ENCODE measurements around the gene DUSP9.
"Not testable (repeated sequence)": the region's sequence is repeated elsewhere in the genome, so short reads cannot be mapped to it uniquely, and the experiment has no call there.

Gene DUSP9

DNA sequence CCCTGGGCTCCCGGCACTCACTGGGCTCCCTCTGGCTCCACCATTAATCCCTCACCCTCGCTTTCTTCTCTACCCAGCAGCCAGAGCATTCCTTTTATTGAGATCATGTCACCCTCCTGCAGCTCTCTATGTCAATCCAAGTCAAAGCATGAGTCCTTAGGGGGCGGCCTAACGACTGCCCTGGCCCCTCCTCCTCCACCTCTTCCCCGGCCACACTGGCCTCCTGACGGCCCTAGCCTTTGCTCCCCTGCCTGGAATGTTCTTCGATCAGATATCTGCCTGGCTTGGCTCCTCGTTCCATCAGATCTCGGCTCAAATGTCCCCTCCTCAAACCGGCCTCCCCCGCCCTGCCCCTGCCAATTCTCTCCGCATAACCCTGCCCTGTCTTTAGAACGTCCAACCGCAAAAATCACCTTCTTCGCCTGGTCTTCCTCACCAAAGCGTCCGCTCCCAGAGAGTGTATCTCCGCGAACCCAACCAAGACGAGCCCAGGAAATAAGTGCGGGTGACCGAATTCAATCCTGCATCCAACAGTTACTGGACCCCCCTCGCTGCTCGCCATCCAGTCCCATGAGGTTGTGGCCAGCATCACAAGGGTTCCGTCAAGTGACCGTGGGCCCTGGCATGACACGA, 27.3 kb downstream of the DUSP9 start:
- no peak for DNase-seq

DNA sequence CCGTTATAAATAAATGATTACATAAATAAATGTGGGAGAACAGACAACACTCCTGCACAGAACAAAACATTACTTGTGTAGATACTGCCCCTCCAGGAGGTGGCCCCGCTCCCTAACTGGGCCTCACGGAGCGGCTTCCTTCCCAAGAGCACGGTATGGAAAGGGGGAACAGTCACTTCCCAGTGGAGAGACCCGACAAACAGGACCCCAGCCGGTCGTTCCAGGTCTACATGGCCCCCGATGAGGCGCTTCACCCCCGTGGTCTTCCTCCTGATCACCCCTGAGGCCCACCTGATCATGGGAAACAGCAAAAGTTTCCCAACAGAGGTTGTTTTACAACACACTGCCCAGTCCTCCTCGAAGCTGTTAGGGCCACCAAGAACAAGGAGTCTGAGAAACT, 34.2 kb downstream of the DUSP9 start:
- no peak for DNase-seq

DNA sequence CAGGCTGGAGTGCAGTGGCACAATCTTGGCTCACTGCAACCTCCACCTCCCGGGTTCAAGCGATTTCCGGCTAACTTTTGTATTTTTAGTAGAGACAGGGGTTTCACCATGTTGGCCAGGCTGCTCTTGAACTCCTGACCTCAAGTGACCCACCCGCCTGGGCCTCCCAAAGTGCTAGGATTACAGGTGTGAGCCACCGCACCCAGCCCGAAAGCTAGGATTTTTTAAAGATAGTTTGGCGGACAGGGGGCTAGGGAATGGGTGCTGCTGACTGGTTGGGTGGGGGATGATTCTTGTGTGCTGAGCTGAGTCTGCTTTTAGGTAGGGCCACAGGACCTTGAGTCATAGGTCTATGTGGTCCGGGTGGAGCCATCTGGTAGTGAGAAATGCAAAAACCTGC, 36.5 kb downstream of the DUSP9 start:
- not testable (repeated sequence) for DNase-seq

DNA sequence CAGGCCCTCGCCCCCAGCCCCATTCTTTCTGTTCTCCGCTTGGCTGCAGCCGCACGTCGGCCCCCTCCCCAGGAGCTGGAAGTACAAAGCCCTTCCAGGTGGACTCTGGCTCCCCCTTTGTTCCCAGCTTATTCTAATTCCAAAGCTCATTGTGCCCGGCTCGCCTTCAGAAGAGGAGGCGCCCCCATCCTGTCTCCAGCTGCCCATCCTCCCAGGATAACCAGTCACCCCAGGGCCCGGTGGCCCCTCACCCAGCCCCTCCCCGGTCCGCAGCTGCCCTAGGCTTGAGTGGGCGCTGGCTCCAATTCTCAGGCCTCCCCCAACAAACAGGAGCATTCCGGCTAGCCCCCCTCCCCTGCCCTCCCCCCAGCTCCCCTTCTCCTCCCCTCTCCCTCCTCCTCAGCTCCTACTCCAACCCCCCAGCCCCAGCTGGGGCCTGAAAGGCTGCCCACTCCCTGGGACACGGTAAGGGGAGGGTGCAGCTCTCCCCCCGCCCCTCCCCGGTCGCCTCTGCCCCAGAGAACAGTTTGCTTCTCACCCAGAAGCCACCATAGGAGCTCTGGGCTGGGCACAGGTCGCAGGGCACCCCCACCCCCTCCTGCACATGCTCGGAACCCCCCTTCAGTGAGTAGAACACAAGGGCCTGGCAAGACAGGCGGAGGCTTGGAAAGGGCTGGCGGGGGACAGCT, 37.6 kb downstream of the DUSP9 start:
- DNase-seq = no peak

DNA sequence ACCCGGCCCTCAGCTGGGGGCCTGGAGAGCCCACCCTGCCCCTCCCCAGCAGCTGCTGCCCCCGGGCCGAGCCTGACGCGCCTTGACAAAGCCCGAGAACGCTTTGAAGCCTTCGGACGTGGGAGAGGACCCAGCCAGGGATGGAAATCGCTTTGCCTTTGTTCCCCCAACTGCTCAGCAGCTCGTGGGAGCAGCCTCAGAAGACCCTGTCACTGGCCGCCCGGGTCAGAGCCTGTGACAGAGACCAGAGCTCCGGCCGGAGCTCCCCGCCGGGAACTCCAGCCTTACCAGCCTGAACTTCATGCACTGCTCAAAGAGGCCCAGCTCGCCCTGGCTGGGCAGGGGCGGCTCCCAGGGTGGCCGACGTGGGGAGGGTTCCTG, 38.1 kb downstream of the DUSP9 start:
- no peak for DNase-seq

DNA sequence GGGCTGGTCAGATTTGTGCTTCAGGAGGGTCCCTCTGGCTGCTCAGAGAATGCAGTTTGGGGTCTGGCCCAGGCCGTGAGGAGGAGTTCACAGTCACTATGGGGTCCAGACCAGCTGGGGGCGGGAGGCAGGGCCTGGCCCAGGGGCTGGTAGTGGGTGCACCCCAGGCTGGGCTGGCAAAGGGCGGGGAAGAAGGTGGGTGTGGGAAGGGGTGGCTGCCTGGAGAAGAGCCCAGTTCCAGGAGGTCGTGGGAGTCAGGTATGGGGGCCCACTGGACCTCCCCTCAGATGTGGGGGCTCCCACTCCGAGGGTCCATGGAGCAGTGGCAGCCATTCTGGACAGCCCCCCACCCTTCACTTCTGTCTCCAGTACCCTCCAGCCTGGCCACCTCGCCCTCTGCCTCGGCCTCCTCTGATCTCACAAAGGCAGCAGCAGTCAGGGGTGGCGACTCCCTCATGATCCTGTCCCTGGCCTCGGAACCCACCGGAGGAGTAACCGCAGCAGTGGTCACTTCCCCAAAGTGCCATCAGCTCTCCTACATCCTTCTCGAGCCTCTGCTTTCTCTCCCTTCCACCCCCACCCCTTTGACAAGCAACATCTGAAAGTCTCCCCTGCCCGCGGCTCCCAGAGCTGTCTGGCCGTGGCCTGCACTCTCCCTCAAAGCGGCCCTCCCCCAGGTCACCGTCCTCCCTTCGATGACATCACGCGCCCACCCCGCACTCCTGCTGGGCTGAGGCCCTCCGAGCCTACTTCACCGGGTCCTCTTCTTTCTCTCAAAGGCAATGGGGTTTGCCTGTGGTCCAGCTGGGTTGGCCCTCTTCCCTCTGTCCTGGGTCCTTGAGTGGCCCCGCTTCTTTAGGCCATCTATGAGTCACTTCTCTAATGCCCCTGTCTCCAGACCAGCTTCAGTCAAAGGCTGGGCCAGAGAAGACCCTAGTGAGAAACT, 39.0 kb downstream of the DUSP9 start:
- no peak for DNase-seq

DNA sequence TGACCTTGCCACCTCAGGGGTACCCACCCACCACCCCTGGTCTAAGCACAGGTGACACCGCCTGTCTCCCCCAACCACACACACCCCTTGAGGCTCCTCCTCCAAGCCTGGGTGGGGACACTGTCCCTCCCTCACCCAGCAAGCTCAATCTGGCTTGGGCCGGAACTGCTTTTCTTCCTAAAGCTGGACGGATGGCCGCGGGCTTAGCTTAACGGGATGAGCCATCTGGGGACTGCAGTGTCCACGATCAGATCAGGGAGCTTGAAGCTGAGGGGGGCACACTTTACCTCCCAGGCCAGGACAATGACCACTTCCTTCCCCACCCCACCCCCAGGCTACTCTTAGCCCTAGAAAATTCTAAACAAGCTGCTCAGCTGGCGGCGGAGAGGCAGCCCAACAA, 39.7 kb downstream of the DUSP9 start:
- DNase-seq = no peak

DNA sequence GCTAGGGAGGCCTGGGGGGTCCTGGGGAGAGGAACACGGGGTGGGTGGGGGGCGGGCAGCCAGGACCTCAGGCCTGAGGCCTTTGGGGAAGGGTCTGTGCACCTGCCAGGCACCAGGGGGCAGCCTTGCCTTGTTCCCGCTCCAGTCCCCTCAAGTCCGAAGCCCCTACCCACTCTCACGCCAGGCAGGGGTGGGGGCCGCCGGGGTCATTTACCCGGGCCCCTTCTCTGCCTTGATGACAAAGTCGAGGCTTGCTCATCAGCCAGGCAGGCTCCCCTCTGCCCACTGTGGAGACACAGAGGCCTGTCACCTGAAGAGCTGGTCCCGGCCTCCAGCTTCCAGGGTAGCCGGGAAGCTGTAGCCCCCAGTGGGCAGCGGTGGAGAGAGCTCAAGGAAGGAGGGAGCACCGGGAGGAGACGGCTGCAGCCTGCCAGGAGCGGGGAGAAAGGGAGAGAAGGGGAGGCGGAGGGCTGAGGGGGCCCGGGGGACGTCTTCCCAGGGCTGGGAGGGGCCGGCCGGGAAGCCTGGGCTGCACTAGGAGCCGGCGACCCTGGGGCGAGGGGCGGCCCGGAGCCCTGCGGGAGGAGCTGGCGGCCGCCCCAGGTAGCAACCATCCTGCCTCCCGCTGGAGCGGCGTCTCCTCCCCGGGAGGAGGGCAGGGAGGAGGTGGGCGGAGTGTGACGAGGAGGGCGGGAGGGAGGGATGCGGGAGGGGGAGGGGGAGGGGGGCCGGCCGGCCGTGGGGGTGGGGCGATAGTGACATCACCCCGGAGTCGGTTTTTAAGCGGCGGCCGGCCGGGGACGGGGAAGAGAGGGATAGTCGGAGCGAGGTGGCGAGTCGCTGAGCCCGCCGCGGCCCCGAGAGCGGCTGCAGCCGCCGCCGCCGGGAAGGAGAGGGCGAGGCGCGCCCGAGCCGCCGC, 40.4 kb downstream of the DUSP9 start, which contains the start of gene SLC6A8:
Gene SLC6A8, plus strand, starts transcription at position 806 of the 919 bp plus-strand sequence. CDS start 649 bp downstream, outside the sequence.
- DNase-seq = peak; percentile 9

DNA sequence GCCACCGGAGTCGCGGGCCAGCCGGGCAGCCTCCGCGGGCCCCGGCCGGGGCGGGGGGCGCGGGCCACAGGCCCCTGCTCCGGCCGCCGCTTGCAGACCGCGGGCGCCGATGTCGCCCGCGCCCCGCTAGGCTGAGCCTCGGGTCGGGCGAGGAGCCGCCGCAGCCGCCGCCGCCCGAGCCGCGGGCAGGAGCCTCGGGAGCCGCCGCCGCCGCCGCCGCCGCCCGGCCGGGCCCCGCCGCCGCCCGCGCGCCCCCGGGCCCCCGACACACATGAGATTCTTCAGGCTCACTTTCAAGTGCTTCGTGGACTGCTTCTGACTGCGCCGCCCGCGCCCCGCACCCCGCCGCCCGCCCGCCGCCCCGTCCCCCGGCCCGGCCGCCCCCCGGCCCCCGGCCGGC, 41.1 kb downstream of the DUSP9 start:
- no peak for DNase-seq

DNA sequence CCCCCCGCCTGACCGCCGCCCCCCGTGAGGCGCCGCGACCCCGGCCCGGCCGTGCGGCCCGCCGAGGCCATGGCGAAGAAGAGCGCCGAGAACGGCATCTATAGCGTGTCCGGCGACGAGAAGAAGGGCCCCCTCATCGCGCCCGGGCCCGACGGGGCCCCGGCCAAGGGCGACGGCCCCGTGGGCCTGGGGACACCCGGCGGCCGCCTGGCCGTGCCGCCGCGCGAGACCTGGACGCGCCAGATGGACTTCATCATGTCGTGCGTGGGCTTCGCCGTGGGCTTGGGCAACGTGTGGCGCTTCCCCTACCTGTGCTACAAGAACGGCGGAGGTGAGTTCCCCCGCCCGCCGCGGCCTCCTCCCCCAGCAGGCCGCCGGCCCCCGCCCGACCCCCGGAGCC, 41.5 kb downstream of the DUSP9 start:
- DNase-seq = no peak

DNA sequence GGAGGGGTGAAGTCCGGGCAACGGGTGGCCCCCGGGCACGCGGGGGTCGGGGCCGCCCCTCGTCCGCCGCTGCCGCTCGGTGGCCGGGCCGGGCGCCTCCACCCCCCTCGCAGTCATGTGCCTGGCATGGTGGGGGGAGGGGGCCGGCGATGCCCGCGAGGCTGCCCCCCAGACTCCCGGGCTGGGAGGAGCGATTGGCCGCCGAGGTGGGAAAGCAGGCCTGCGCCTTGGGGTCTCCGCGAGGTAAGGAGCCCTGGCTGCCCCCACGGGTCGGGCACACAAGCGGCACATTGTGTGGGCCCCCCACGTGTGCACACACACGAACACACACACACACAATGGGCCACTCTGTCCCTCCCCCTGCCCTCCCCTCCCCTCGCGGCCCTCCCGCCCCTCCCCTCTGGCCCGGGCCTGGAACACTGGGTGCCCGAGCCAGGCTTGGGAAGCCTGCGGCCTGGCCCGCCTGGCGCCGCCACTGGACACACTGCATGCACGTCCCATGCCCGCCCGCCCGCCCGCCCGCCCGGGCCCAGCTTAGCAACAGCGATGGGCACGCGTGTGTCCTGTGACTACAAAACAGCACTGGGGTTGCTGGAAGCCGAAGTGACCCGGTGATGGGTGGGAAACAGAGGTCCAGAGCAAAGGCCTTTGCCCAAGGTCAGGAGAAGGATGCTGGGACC, 42.0 kb downstream of the DUSP9 start:
- no peak for DNase-seq

DNA sequence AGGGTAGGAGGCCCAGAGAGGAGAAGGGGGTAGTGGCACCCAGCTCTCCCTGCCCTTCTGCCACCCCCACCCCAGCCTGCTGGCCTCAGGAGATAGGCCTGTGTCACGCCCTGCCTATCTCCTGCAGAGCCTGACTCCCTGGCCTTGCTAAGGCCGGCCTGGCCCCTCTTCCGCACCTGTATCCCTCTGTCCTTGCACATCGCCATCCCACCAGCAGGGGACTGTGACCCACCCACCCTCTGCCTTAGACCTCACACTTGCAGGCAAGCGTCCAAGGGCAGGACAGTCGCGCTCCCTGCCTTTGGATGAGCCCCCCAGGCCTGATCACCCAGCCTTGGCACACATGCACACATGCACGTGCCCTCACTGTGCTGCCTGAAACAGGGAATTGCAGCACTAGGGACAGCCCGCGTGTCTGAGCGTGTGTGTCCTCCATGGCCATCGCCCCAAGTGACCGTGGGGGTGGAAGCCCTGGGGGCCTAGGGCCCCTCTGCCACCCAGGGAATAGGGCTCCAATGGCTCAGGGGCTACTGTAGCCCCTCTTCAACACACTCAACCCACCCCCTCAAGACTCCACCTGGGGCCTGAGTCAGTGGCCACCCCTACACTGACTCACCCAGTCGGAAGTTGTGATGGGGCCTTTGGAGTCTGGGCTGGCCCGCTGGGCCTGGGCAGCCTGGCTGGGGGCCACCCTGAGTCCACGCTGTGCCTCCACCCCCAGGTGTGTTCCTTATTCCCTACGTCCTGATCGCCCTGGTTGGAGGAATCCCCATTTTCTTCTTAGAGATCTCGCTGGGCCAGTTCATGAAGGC, 42.9 kb downstream of the DUSP9 start:
- DNase-seq = no peak

DNA sequence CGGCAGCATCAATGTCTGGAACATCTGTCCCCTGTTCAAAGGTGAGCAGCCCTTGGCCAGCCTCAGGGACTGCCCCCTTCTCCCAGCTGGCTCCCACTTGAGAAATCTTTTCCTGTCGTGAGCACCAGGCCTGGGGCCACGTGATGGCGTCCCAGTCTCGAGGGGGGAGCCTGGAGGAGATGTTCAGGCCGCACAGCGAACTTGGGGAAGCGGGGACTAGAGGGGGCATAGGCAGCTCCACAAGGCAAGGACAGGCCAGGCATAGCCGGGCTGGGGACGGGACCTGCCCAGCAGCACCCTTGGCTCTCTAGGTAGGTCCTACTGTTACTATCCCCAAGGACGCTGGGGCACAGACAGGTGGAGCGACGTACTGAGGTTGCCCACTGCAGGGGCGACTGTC, 43.5 kb downstream of the DUSP9 start:
- DNase-seq = no peak

DNA sequence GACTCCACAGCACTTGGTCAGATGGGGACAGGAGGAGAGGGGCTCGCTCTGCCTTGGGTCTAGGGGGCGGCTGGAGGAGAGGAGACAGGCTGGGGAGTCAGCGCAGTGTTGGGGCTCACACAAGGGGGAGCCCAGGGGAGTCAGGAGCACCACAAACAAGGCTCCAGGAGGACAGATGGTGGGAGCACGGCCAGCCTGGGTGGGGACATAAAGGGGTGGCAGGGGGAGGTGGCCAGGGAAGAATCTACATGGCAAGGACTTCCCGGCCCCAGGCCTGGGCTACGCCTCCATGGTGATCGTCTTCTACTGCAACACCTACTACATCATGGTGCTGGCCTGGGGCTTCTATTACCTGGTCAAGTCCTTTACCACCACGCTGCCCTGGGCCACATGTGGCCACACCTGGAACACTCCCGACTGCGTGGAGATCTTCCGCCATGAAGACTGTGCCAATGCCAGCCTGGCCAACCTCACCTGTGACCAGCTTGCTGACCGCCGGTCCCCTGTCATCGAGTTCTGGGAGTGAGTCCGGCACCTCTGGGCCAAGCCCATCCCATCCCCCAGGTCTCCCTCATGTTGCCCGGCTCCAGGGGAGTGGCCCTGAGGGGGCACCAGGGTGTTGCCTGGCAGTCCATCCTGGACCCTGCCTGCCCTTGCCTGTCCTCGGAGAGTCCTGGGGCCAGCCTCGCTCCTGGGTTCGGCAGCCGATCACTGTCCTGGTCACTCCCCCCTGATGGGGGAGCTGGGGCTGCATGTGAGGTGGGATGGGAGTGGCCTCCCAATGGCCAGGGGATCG, 44.2 kb downstream of the DUSP9 start:
- DNase-seq = not testable (repeated sequence)

DNA sequence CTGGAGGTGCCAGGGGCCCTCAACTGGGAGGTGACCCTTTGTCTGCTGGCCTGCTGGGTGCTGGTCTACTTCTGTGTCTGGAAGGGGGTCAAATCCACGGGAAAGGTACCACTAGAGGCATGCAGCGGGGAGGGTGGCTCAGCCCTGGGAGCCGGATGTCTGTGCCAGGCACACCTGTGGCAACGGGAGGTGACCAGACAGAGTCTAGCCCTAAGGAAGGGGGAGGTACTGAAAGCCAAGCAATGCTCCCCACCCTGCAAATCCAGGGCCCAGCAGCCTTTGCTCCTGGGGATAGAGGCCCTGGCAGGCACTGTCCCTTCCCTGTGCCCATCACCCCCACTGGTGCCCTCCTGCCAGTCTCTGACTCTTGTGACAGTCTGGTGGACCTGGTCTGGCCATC, 45.0 kb downstream of the DUSP9 start:
- DNase-seq = no peak

DNA sequence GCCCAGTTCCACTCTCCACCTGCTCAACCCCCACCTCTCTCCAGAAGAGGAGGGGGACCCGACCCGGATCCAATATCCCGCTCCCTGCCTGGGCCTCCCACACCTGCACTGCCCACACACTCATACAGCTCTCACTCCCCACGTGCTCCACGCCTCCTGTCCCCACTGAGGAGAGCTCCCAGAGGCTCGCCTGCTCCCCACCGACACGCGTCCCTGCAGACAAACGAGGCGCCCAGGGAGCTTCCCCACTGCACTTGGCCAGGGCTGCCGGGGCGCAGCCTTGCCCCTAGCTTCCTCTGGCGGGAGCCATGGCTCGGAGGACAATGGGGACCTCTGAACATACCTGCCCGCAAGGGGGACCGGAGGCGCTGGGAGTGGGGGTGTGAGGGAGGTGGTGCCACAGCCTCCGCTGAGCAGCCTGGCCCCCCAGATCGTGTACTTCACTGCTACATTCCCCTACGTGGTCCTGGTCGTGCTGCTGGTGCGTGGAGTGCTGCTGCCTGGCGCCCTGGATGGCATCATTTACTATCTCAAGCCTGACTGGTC, 45.7 kb downstream of the DUSP9 start:
- no peak for DNase-seq

DNA sequence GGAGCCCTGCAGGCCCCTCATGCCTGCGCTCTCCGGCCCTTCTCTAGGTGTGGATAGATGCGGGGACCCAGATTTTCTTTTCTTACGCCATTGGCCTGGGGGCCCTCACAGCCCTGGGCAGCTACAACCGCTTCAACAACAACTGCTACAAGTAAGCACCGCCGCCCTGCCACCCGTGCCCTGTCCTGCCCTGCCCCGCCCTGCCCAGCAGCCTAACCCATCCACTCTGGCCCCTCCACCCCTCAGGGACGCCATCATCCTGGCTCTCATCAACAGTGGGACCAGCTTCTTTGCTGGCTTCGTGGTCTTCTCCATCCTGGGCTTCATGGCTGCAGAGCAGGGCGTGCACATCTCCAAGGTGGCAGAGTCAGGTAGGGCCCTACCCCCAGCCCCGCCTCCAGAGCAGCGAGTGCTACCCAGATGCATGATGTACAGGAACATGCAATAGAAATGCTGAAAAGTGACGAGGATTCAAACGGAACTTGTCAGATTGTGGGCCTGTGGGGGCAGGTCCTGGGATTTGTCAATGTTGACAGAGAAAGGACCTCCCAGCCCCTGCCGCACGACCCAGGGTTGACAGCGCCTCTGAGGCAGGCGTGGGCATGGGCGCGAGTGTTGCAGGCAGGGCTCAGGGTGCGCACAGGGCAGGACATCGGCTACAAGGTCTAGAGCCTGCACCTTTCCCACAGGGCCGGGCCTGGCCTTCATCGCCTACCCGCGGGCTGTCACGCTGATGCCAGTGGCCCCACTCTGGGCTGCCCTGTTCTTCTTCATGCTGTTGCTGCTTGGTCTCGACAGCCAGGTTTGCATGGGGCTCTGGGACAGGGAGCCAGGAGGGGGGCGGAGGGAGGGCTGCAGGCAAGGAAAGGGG, 46.4 kb downstream of the DUSP9 start:
- DNase-seq = no peak

DNA sequence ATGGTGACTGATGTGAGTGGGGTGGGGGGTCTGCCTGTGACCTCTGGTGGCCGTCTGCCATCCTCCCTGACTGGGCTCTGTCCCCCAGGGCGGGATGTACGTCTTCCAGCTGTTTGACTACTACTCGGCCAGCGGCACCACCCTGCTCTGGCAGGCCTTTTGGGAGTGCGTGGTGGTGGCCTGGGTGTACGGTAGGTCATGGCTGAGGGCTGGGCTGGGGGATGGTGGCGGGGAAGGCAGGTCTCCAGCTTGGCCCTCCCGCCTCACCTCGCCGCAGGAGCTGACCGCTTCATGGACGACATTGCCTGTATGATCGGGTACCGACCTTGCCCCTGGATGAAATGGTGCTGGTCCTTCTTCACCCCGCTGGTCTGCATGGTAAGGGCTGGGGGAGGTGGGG, 47.3 kb downstream of the DUSP9 start:
- not testable (repeated sequence) for DNase-seq

Data from activated effector memory CD4-positive, alpha-beta T cell treated with Interleukin-2 at 50 U/mL for 16 hours (primary cell).